GM23338 (cell line): ENCODE measurements around the gene PCDHGB1. TPM values are rescaled to one million over a fixed set of nuclear protein-coding genes. Genes with fewer than 3 reads are reported as not detected.

ENCODE experiments used
- ATAC-seq: fragments of 200-7000 bp; cut with Tn5 transposase; 3 replicates; pipeline ENCODE4 v1.9.1; 2020
- DNase-seq: peaks from one replicate; pipeline ENCODE4 v3.0.0-alpha.2; 2015; ENCODE audit warnings: low spot score
- H2AFZ ChIP-seq: fragments of 200-600 bp; sonication (generic); 2 replicates; pipeline ENCODE4 v1.8.0; 2016; ENCODE audit warnings: antibody characterized with exemption, mild to moderate bottlenecking, moderate library complexity
- H3F3A ChIP-seq: fragments of 200-600 bp; sonication (generic); replicated peaks from 2 replicates; pipeline ENCODE4 v1.8.0; 2017; ENCODE audit warnings: antibody characterized with exemption, mixed run types, low read depth
- H3K27ac ChIP-seq: fragments of 200-600 bp; sonication (generic); 2 replicates; pipeline ENCODE4 v1.6.1; 2016; ENCODE audit warnings: low read depth
- H3K27me3 ChIP-seq: fragments of 200-600 bp; sonication (generic); 2 replicates; pipeline ENCODE4 v1.8.0; 2016; ENCODE audit warnings: mild to moderate bottlenecking, mixed run types, moderate library complexity; ENCODE audit not compliant: insufficient read depth
- H3K36me3 ChIP-seq: fragments of 200-600 bp; sonication (generic); 2 replicates; pipeline ENCODE4 v1.8.0; 2016; ENCODE audit warnings: mild to moderate bottlenecking; ENCODE audit not compliant: insufficient read depth
- H3K4me1 ChIP-seq: fragments of 200-600 bp; sonication (generic); 2 replicates; pipeline ENCODE4 v1.8.0; 2016; ENCODE audit warnings: mild to moderate bottlenecking, moderate library complexity; ENCODE audit not compliant: insufficient read depth
- H3K4me2 ChIP-seq: fragments of 200-600 bp; sonication (generic); 2 replicates; pipeline ENCODE4 v1.7.1; 2017; ENCODE audit warnings: mixed run types
- H3K4me3 ChIP-seq: fragments of 200-600 bp; sonication (generic); 2 replicates; pipeline ENCODE4 v1.6.1; 2016; ENCODE audit warnings: mixed run types
- H3K79me2 ChIP-seq: fragments of 200-600 bp; sonication (generic); replicated peaks from 2 replicates; pipeline ENCODE4 v1.8.0; 2017; ENCODE audit warnings: mild to moderate bottlenecking; ENCODE audit not compliant: insufficient read depth
- H3K9me2 ChIP-seq: fragments of 200-600 bp; sonication (generic); 2 replicates; pipeline ENCODE4 v1.8.0; 2017; ENCODE audit not compliant: insufficient read depth
- H4K20me1 ChIP-seq: fragments of 200-600 bp; sonication (generic); replicated peaks from 2 replicates; pipeline ENCODE4 v1.8.0; 2017; ENCODE audit warnings: mild to moderate bottlenecking; ENCODE audit not compliant: insufficient read depth
- H3K27ac Mint-ChIP-seq: 2 replicates; pipeline ENCODE4 v1.8.0; 2020; ENCODE audit warnings: inconsistent platforms, mild to moderate bottlenecking, moderate library complexity, mixed read lengths
- H3K27me3 Mint-ChIP-seq: 3 replicates; pipeline ENCODE4 v1.8.0; 2022; ENCODE audit warnings: low read depth, mild to moderate bottlenecking, moderate library complexity, mixed read lengths, inconsistent platforms; ENCODE audit not compliant: insufficient read depth, poor library complexity
- H3K36me3 Mint-ChIP-seq: 3 replicates; pipeline ENCODE4 v1.8.0; 2021; ENCODE audit warnings: low read depth, mild to moderate bottlenecking, inconsistent platforms, moderate library complexity, mixed read lengths
- H3K4me1 Mint-ChIP-seq: 3 replicates; pipeline ENCODE4 v1.8.0; 2020; ENCODE audit warnings: mild to moderate bottlenecking, inconsistent platforms, mixed read lengths
- H3K4me3 Mint-ChIP-seq: 3 replicates; pipeline ENCODE4 v1.8.0; 2021; ENCODE audit warnings: moderate library complexity, mild to moderate bottlenecking, inconsistent platforms, mixed read lengths
- H3K9me3 Mint-ChIP-seq: 3 replicates; pipeline ENCODE4 v1.8.0; 2020; ENCODE audit warnings: moderate library complexity, mild to moderate bottlenecking, inconsistent platforms, mixed read lengths
- EZH2 ChIP-seq: fragments of 200-600 bp; sonication (generic); IDR thresholded peaks from one replicate; pipeline ENCODE4 v1.8.0; 2017; ENCODE audit warnings: antibody characterized with exemption, mild to moderate bottlenecking, low read depth; ENCODE audit not compliant: unreplicated experiment
- EZH2phosphoT487 ChIP-seq: fragments of 200-600 bp; sonication (generic); IDR thresholded peaks from one replicate; pipeline ENCODE4 v1.8.1; 2018; ENCODE audit warnings: antibody characterized with exemption; ENCODE audit not compliant: unreplicated experiment
- JUNB ChIP-seq: IDR thresholded peaks from one replicate; pipeline ENCODE4 v1.6.1; 2016; ENCODE audit warnings: antibody characterized with exemption; ENCODE audit not compliant: unreplicated experiment
- NANOG ChIP-seq: IDR thresholded peaks from 2 replicates; pipeline ENCODE4 v1.6.1; 2016; ENCODE audit warnings: antibody characterized with exemption, borderline replicate concordance
- POLR2AphosphoS5 ChIP-seq: IDR thresholded peaks from 2 replicates; pipeline ENCODE4 v1.6.1; 2016; ENCODE audit warnings: antibody characterized with exemption, low read depth
- STAT1 ChIP-seq: IDR thresholded peaks from one replicate; pipeline ENCODE4 v1.6.1; 2016; ENCODE audit warnings: antibody characterized with exemption; ENCODE audit not compliant: unreplicated experiment
- ZNF114 ChIP-seq: fragments of 250-450 bp; sonication (Bioruptor Pico); IDR thresholded peaks from 2 replicates; pipeline ENCODE4 v1.5.0; 2020; ENCODE audit warnings: mild to moderate bottlenecking, moderate library complexity
- ZNF331 ChIP-seq: fragments of 250-450 bp; sonication (Bioruptor Pico); IDR thresholded peaks from 2 replicates; pipeline ENCODE4 v1.5.0; 2020; ENCODE audit warnings: low read depth, mild to moderate bottlenecking, moderate library complexity
- polyA plus RNA-seq: library from polyadenylated mRNA; unstranded; fragments of >200 nt; fragmentation: Nextera tagmentation; extraction: Ambion mirVana; gene quantifications from 2 replicates; pipeline ENCODE4 v1.2.1, GENCODE V29; 2016
- total RNA-seq: library from RNA; depleted of rRNA; stranded (reverse); fragments of >200 nt; shearing (Covaris generic); gene quantifications from 2 replicates; pipeline ENCODE4 v1.2.3, GENCODE V29; 2014
- TF ChIP-seq, protein P1 (sequence below), 2 experiments: fragments of 200-600 bp in 1 of 2; sonication (generic) in 1 of 2; conservative IDR thresholded peaks; 2 replicates each; pipeline versions ENCODE4 v1.5.1 to v1.6.1; 2016 to 2017; ENCODE audit warnings: antibody characterized with exemption in 2 of 2, low read depth in 2 of 2, mild to moderate bottlenecking in 2 of 2, moderate library complexity in 1 of 2
- TF ChIP-seq, protein P2 (sequence below): IDR thresholded peaks from 2 replicates; pipeline ENCODE4 v1.6.1; 2016; ENCODE audit warnings: antibody characterized with exemption

PCDHGB1 gene
- total and polyA plus RNA-seq, 2 experiments from 2014 or later, result 0.74 to 9.1 TPM

DNA sequence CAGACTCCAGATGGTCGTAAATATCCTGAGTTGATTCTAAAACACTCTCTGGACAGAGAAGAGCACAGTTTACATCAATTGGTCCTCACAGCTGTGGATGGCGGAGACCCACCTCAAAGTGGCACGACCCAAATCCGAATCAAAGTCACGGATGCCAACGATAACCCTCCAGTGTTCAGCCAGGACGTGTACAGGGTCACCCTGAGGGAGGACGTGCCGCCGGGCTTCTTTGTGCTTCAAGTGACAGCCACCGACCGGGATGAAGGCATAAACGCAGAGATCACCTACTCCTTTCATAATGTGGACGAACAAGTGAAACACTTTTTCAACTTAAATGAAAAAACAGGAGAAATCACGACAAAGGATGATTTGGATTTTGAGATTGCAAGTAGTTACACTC lies 10.8 kb downstream of the PCDHGB1 start (continued):
- TF ChIP-seq, protein P1, sequence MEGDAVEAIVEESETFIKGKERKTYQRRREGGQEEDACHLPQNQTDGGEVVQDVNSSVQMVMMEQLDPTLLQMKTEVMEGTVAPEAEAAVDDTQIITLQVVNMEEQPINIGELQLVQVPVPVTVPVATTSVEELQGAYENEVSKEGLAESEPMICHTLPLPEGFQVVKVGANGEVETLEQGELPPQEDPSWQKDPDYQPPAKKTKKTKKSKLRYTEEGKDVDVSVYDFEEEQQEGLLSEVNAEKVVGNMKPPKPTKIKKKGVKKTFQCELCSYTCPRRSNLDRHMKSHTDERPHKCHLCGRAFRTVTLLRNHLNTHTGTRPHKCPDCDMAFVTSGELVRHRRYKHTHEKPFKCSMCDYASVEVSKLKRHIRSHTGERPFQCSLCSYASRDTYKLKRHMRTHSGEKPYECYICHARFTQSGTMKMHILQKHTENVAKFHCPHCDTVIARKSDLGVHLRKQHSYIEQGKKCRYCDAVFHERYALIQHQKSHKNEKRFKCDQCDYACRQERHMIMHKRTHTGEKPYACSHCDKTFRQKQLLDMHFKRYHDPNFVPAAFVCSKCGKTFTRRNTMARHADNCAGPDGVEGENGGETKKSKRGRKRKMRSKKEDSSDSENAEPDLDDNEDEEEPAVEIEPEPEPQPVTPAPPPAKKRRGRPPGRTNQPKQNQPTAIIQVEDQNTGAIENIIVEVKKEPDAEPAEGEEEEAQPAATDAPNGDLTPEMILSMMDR (conservative IDR thresholded peaks at IDR 0.05; ENCODE audit: low read depth in 2 of 2), result no peak
- TF ChIP-seq JUNB, result no peak
- no peak for TF ChIP-seq ZNF331 (CRISPR knock-in tag)
- TF ChIP-seq, protein P2, sequence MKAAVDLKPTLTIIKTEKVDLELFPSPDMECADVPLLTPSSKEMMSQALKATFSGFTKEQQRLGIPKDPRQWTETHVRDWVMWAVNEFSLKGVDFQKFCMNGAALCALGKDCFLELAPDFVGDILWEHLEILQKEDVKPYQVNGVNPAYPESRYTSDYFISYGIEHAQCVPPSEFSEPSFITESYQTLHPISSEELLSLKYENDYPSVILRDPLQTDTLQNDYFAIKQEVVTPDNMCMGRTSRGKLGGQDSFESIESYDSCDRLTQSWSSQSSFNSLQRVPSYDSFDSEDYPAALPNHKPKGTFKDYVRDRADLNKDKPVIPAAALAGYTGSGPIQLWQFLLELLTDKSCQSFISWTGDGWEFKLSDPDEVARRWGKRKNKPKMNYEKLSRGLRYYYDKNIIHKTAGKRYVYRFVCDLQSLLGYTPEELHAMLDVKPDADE, result no peak
- no peak for TF ChIP-seq EZH2phosphoT487
- no peak for TF ChIP-seq STAT1

GRCh38 chr5:141362719-141363118 lies 12.8 kb downstream of the PCDHGB1 start:
- Histone ChIP-seq H3K4me3 (peak overlapping the region; percentile 15), H3K36me3 (peaks cover 4% of the 10 kb centered on the region; the same call in 1 of the 2 replicates), H3K4me2 (peak overlapping the region; percentile 42), H2AFZ (no peak overlapping the region), H4K20me1 (no peaks in the 10 kb centered on the region), H3K27me3 (no peaks in the 10 kb centered on the region), H3K4me1 (peaks cover 17% of the 10 kb centered on the region; the same call in 1 of the 2 replicates), H3K9me2 (no peaks in the 10 kb centered on the region), H3K27ac (no peak overlapping the region), H3K79me2 (no peaks in the 10 kb centered on the region), H3F3A (0 out of 2 replicates have a peak, but pooled peaks cover 3% of the 10 kb centered on the region)
- TF ChIP-seq NANOG (peak; percentile 52; the same call in 1 of the 2 replicates), ZNF114 (CRISPR knock-in tag) (no peak)
- Mint-ChIP-seq H3K36me3 (peaks cover 64% of the 10 kb centered on the region), H3K27ac (peak overlapping the region; percentile 5; the same call in 1 of the 2 replicates), H3K4me1 (peaks cover 14% of the 10 kb centered on the region), H3K27me3 (peaks cover 14% of the 10 kb centered on the region), H3K9me3 (peaks cover 71% of the 10 kb centered on the region), H3K4me3 (no peak overlapping the region; the same call in 2 of the 3 replicates)
- DNase-seq (no peak), ATAC-seq (no peak)

DNA sequence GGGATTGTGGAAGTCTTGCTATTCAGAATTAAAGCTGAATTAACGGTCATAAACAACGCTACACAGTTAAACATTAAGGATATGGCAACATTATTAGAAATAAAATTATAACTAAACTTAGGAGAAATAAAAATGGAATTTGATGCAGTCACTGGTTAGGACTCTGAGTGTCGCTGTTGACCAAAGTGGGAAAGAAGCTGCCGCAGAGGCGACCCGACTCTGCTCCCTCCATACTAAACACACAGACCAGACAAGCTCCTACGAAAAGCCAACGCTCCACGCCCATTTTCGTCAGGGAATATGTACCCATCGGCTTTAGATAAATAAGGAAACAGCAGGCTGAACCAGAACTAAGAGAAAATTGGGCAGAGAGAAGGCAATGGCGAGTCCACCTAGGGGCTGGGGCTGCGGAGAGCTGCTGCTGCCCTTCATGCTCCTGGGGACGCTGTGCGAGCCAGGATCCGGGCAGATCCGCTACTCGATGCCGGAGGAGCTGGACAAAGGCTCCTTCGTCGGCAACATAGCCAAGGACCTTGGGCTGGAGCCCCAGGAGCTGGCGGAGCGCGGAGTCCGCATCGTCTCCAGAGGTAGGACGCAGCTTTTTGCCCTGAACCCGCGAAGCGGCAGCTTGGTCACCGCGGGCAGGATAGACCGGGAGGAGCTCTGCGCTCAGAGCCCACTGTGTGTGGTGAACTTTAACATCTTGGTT lies 14.2 kb downstream of the PCDHGB1 start, which contains the start of gene PCDHGA5:
Gene PCDHGA5 (plus strand): TSS at position 211 of the 709 bp plus-strand sequence. CDS start 169 bp downstream, at position 380.
- H3K9me3 Mint-ChIP-seq, result peaks cover 71% of the 10 kb centered on the region
- H3K4me2 ChIP-seq, result peak within 1 kb of the TSS; percentile 42
- no peaks in the 10 kb centered on the region for H3K27me3 ChIP-seq
- DNase-seq, result no peak
- 0 out of 2 replicates have a peak, but pooled peaks cover 3% of the 10 kb centered on the region for H3F3A ChIP-seq
- H3K27ac ChIP-seq, result no peak within 1 kb of the TSS
- peaks cover 64% of the 10 kb centered on the region for H3K36me3 Mint-ChIP-seq
- H2AFZ ChIP-seq, result no peak within 1 kb of the TSS
- no peaks in the 10 kb centered on the region for H3K79me2 ChIP-seq
- peaks cover 14% of the 10 kb centered on the region for H3K4me1 Mint-ChIP-seq
- H3K4me3 ChIP-seq, result peak within 1 kb of the TSS; percentile 15
- peaks cover 14% of the 10 kb centered on the region for H3K27me3 Mint-ChIP-seq
- no peak within 1 kb of the TSS for H3K27ac Mint-ChIP-seq
- H3K9me2 ChIP-seq, result no peaks in the 10 kb centered on the region
- H3K4me3 Mint-ChIP-seq, result no peak within 1 kb of the TSS
- no peaks in the 10 kb centered on the region for H4K20me1 ChIP-seq
- no peak for ATAC-seq
- peaks cover 4% of the 10 kb centered on the region; the same call in 1 of the 2 replicates for H3K36me3 ChIP-seq
- TF ChIP-seq, protein P1 (conservative IDR thresholded peaks at IDR 0.05; ENCODE audit: low read depth in 2 of 2), result peak in 1 of 2 experiments; percentile 37; a peak in 2 of 4 replicates
- TF ChIP-seq NANOG (no peak), ZNF331 (CRISPR knock-in tag) (no peak), POLR2AphosphoS5 (no peak), EZH2 (no peak), ZNF114 (CRISPR knock-in tag) (no peak), EZH2phosphoT487 (no peak)
- TF ChIP-seq, protein P2, result no peak
- peaks cover 17% of the 10 kb centered on the region; the same call in 1 of the 2 replicates for H3K4me1 ChIP-seq
